ENCODE results near the gene IL4I1.

Gene IL4I1

GRCh38 chr19:49862391-49863253, 34.1 kb downstream of the IL4I1 start:
- DNase-seq: peak; percentile 7

GRCh38 chr19:49861541-49862378, 34.9 kb downstream of the IL4I1 start:
- DNase-seq: no peak

DNA sequence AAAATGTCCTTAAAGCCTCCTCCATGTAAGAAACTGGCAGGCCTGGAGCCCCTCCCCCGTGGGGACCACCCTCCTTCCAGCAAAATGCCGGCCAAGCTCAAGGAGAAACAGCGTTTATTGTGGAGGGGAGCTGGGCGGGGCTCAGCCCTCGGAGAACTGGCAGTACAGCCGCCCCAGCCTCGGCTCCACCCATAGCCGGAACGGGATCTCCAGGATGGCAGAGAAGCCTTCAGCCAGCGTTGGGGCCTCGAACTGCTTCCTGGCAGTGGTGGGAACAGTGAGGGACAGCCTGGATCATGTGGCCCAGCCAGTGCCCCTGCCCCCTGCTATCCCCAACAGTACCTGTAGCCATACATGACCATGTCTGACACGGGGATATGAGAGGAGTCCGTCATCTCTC, 35.6 kb downstream of the IL4I1 start:
- DNase-seq: no peak

DNA sequence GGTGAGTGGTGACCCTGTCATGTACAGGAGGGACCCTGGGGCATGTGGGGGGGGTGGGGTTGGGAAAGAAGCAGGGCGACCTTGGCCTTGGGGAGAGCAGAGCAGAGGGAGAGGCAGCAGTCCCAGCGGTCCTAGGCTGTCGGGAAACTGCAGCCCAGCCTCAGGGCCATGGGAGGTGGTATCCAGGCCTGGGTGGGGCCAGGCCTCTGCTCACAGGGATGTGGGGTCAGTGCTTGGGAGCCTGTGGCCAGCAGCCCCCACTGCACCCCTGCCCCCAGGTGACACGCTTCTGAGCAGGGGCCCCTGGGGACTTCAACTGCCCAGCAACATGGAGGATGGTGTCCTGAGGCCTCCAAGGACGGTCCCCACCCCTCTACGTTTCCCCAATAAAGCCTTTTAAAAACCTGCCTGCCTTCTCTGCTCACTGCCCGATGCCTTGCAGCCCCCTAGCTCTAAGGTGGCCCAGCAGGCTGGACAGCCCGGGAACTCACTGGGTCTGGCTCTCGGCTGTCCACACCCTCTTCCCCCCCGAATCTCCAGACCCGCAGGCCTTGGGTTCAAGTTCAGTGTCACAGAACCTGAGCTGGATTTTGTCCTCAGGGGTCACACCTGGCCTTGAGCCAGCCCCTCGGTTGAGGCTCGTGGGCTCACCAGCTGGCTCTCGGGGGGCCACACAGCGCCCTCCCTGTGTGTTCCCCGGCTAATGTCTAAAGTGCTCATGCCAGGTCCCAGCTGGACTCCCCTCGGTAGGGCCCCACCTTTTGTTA, 36.2 kb downstream of the IL4I1 start:
- DNase-seq: no peak

- DNase-seq: no peak
Measured at GRCh38 chr19:49859682-49860335, 36.9 kb downstream of the IL4I1 start.

DNA sequence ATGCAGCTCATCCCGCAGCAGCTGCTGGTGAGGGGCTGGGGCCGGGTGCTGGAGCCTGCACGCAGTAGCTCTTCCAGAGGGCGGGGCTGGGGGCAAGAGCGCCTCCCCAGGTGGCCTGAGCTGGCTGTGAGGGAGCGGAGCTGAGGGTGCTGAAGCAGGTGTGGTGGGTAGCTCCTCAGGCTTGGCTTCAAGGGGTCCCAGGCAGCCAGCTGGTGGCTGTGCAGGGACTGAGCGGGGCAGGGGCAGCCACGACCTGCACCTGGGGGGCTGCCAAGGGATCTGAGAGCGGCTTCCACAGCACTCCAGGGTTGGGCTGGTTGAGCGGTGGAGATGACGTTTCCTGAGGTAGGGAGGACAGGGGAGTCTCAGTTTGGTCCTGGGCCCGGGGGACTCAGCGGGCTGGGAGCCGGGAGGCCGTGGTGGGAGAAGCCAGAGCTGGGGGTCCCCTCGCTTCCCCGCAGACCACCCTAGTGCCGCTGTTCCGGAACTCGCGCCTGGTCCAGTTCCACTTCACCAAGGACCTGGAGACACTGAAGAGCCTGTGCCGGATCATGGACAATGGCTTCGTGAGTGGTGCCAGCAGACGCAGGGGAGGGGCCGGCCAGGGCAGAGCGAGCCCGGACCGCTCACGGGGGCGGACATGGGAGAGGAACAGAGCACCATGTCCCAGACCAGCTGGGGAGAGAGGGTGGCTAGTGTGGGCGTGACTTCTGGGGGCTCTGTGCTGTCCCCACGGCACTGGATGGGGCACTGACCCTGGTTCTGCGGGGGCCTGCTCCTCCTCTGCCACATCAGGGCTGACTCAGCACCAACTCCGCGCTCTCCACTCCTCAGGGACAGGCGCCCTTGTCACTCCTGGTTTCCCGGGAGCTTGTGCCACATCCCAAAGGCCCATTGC, 38.4 kb downstream of the IL4I1 start:
- no peak for DNase-seq

GRCh38 chr19:49857838-49858087, 38.9 kb downstream of the IL4I1 start:
- no peak for DNase-seq

- DNase-seq: no peak
Measured at GRCh38 chr19:49857061-49857837, 39.4 kb downstream of the IL4I1 start.

GRCh38 chr19:49856574-49857021, 40.1 kb downstream of the IL4I1 start:
- DNase-seq: no peak

GRCh38 chr19:49855676-49856573, 40.8 kb downstream of the IL4I1 start:
- no peak for DNase-seq

DNA sequence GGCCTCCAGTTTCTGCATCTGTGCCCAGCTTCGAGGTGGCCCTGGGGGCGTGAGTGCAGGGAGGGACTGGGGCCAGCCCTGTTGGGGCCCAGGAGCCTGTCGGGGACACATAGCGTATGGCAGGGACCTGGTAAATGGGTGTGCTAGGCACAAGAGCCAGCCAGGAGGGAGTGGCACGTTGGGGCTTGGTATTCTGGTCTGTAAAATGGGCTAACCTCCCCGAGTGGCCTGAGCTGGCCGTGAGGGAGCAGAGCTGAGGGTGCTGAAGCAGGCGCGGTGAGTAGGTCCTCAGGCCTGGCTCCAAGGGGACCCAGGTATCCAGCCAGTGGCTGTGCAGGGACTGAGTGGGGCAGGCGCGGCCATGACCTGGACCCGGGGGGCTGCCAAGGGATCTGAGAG, 41.4 kb downstream of the IL4I1 start:
- DNase-seq: no peak

DNA sequence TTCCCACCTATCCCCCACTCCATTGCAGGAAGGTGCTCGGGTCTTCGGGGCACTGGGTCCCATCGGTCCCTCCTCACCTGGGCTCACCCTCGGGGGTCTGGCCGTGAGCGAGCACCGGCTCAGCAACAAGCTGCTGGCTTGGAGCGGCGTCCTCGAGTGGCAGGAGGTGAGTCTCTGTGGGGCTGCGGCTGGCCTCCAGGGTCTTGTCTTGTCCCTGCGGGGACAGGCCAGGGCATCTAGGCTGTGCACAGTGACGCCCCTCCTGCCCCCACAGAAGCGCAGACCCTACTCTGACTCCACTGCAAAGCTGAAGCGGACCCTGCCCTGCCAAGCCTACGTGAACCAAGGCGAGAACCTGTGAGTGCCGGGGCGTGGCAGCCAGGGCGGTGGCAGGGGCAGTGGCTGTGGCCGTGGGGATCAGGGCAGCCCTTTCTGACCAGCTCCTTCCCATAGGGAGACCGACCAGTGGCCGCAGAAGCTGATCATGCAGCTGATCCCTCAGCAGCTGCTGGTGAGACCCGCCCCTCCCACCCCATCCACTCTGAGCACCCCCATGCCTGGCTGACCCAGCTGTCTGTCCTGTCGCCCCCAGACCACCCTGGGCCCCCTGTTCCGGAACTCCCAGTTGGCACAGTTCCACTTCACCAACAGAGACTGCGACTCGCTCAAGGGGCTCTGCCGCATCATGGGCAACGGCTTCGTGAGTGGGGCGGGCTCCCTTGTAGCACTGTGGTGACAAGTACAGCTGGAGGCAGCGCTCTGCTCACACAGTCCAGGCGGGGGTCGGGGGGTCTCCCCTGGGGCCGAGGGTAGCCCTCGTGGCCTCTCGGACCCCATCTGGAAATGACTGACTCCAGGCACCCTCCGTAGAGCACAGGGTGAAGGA, 42.1 kb downstream of the IL4I1 start:
- DNase-seq: no peak

- no peak for DNase-seq
Measured at GRCh38 chr19:49853852-49854377, 42.8 kb downstream of the IL4I1 start.

GRCh38 chr19:49852631-49853126, 44.0 kb downstream of the IL4I1 start:
- DNase-seq: no peak

GRCh38 chr19:49851456-49852259, 45.0 kb downstream of the IL4I1 start:
- peak; percentile 71 for DNase-seq

GRCh38 chr19:49850487-49851342, 46.0 kb downstream of the IL4I1 start, which contains the start of gene PTOV1:
Gene PTOV1 (plus strand): TSS chr19:49851159.
- DNase-seq: peak; percentile 91

- DNase-seq: no peak
Measured at GRCh38 chr19:49850221-49850486, 46.5 kb downstream of the IL4I1 start.
